CD4-positive, alpha-beta T cell treated with Interleukin-12 subunit alpha and Interleukin-12 subunit beta, for 1 hour (primary cell): ENCODE measurements around the gene PECR.

Source experiments
- DNase-seq: peaks from one replicate; pipeline ENCODE4 v3.0.0-alpha.2; 2020

Gene PECR

DNA sequence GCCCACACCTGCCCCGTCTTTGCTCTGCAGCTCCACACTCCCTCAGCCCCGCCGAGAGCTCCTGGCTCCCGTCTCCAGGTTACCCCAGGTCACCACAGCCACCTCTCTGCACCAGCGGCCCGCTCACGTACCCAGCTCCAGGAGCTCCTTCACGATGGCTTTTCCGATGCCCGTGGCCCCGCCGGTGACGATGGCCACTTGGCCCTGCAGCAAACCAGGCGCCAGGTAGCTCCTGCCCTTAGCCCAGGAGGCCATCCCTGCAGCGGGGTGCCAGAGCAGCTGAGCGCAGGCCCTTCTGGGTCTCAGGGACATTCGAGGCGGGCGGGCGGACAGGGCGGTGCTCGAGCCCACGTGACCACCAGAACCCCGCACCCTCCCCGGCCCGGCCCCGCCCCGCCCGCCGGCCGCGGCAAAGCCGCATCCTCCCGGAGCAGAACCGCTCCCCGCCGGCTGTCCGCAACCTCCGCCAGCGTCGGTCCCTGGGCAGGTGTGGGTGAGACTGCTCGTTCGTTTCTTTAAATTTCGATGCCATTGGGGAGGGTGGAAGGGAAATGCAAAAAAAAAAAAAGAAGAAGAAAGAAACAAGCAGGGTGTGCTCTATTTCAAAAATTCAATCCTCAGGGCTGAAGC lies at the start of gene PECR, which contains the start of gene TMEM169:
Gene PECR, minus strand, starts transcription at position 323 of the 630 bp plus-strand sequence. Its CDS starts 68 bp downstream, at position 255.
Gene TMEM169, plus strand, starts transcription at position 433 of the 630 bp plus-strand sequence. CDS start 14,045 bp downstream, outside the sequence.
- peak; percentile 76 for DNase-seq

GRCh38 chr2:216130346-216130971 lies 48.9 kb upstream of the PECR start:
- no peak for DNase-seq

DNA sequence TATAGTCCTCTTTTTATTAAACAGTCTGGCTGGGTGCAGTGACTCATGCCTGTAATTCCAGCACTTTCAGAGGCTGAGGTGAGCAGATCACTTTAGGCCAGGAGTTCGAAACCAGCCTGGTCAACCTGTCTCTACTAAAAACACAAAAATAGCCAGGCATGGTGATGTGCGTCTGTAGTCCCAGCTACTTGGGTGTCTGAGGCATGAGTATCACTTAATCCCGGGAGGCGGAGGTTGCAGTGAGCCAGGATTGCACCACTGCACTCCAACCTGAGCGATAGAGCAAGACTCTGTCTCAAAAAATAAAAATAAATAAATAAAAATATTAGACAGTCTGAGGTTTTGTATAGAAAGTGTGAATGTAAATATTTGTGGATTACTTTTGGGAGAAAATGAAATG lies 45.3 kb upstream of the PECR start:
- DNase-seq, result no peak

- DNase-seq, result no peak
Observed at GRCh38 chr2:216121255-216121654, 39.6 kb upstream of the PECR start.

- DNase-seq, result peak; percentile 6
Observed at GRCh38 chr2:216119986-216120385, 38.4 kb upstream of the PECR start.

DNA sequence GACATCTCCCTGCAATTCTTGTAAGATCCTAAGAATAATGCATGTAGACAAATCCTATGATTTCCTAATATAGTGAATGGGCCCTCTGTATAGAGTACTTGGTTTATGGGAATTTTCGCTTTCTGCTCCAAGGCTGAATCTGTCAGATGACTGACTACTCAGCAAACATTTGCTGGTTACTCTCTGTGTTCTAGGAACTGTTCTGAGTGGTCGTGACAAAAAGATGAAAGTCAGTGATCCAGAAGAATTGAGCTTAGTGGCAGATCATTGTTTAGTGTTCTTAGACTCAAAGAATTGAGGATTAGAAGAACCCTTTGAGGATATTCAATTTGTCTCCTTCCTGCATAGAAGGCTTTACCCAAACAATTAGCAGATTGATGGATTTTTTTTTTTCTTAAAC lies 37.5 kb upstream of the PECR start:
- DNase-seq, result no peak

DNA sequence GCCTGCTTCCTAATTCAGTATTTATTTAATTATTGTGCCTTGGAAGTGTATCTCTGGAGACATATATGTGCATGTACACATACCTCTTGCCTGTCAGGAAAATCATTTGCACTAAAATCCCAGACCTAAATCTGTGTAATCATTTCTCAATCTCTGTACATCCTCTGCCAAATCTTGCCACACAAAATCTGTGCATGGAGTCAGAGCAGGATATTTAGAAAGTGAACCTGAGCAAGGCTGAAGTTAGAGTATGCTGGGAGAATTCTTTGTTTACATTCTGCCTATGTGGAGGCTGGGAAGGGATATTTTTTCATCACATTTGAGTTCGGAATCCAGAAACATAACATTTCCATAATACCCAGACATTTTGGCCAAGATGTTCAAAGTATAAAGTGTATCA lies 36.9 kb upstream of the PECR start:
- DNase-seq, result no peak

- no peak for DNase-seq
Observed at GRCh38 chr2:216117561-216118340, 36.1 kb upstream of the PECR start.

- DNase-seq, result no peak
Observed at GRCh38 chr2:216116418-216116817, 34.8 kb upstream of the PECR start.

DNA sequence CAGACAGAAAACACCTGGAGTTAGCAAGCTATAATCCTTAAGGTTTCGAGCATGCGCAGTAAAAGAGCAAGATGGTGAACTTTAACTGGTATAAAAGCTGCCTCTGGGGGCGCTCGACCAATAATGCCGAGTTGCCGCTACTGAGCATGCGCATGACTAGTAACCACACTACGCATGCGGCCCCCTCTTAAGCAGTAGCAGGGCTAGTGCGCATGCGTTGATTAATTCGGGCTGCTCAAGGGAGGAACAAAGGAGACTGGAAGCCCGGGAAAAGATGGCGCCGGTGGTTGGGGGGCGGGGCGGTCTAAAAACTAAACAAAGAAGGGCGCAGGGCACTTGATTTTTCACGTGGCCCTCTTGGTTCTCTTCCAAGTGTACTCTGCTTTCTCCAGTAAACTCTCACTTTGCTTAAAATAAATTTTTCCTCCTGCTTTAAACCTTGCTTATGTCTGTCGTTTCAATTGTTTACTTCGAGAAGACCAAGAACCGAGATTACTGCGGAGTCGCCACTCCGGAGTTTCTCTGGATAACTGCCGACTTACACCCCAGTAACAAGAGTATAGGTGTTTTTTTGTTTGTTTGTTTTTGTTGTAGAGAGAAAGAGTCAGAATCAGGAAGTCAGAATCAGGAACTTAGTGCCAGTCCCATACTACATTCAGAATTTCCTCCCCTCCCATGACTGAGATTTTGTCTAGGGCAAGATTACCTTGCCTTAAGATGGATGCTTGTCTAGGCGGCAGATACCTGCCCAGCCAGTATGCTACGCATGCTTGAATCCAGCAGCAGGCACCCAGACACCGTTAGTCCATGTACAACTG lies 33.3 kb upstream of the PECR start:
- DNase-seq, result peak; percentile 97

DNA sequence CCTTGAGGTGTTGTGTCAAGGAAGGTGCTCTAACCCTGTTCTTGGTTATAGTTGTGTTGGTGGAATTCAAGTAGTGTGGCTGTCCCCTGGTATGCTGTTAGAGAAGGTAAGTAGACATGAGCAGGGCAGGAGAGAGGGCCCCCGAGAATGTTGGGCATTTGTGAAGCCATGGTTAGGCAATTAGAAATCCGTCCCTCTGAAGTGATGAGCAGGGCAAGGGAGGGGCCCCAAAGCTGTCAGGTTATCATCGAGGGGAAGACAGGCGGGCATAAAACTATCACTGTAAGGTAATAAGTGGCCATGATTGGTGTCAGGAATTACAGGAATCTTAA lies 32.7 kb upstream of the PECR start:
- DNase-seq, result no peak

DNA sequence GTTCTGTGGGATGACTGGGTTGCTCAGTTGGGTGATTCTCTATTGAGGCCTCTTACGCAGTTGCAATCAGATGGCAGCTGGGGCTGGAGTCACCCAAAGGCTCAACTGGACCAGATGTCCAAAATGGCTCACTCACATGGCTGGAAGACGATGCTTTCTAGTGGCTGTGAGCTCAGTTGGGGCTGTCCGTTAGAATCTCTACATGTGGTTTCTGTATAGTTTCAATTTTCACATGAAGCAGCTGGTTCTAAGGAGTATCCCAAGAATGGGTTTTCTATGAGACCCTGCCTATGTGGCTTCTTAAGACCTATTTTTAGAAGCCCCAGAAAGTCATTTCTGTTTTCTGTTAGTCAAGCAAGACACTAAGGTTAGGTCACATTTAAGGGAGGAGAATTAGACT lies 32.0 kb upstream of the PECR start:
- no peak for DNase-seq

GRCh38 chr2:216112926-216113325 lies 31.3 kb upstream of the PECR start:
- DNase-seq, result no peak

- no peak for DNase-seq
Observed at GRCh38 chr2:216111122-216111521, 29.5 kb upstream of the PECR start.

GRCh38 chr2:216110620-216111019 lies 29.0 kb upstream of the PECR start:
- no peak for DNase-seq

DNA sequence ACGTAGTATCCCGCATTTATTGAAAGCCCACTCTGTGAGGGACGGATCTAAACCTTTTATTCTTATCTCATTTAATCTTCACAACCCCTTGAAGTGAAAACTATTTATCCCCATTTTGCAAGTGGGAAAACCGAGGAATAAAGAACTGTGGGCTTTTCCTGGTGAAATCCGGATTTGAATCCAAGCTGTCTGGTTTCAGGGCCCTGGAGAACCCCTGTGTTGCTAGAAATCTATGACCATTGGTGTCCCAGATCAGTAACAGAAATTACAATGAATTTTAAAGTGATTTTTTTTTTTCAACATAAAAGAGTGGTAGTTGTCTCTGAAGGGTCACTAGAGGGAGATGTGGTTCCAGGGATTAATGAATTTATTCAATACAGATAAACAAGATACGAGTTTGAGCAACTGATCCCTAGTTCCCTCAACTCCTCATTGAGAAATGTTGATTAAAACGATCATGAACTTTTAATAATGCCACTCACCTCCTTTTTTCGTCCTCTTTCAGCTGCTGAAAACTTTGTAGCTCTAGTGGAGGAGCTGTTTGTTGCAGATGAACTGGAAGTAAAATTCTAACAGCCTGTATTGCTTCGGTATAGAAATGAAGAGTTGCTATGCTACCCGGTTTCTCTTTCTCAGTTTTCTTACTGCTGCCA lies 28.5 kb upstream of the PECR start:
- DNase-seq, result peak; percentile 34

GRCh38 chr2:216108967-216109921 lies 27.6 kb upstream of the PECR start, which contains the start of gene XRCC5:
Gene XRCC5, plus strand, starts transcription at chr2:216109348. Its CDS starts 89 bp downstream, at chr2:216109437.
- peak; percentile 98 for DNase-seq

GRCh38 chr2:216108310-216108966 lies 26.8 kb upstream of the PECR start:
- DNase-seq, result no peak

DNA sequence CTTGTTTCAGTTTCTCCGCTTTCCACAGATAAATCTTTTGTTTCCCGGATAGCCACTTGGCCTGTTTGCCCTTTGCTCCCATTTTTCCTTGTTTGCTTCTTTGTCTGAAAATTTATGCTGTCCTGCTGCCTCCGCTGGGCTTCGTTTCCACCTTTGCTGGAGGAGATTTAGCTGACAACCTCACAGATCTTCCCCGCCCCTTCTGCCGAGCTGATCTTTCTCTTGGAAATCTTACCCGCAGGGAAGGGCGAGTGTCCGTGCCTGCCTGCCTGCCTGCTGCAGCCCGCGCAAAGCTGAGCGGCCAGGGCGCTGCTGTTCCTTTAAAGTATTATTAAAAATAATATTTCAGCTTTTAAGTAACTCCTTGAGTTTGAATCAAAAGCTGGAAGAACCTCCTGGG lies 26.2 kb upstream of the PECR start:
- no peak for DNase-seq

- DNase-seq, result no peak
Observed at GRCh38 chr2:216107320-216107719, 25.7 kb upstream of the PECR start.

DNA sequence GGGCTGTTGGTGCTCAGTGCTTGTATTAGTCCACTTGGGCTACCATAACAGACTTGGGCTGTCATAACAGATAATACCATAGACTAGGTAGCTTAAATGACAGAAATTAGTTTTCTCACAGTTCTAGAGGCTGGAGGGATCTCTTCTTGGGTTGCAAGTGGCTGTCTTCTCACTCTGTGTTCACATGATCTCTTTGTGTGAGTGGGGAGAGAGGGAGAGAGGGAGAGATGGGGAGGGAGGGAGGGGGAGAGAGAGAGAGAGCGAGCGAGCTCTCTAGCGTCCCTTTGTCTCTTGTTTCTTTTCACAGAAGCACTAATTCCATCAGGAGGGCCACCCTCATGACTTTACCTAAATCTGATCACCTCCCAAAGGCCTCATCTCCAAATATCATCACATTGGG lies 23.1 kb upstream of the PECR start:
- DNase-seq, result no peak
